HG02759 (cell line): ENCODE results near the gene KRTAP10-2.

Experiments
- ATAC-seq: cut with Tn5 transposase; IDR thresholded peaks from one replicate; pipeline ENCODE4 v1.9.1; 2021; ENCODE audit warnings: mild to moderate bottlenecking, moderate library complexity; ENCODE audit not compliant: unreplicated experiment

The KRTAP10-2 gene

DNA sequence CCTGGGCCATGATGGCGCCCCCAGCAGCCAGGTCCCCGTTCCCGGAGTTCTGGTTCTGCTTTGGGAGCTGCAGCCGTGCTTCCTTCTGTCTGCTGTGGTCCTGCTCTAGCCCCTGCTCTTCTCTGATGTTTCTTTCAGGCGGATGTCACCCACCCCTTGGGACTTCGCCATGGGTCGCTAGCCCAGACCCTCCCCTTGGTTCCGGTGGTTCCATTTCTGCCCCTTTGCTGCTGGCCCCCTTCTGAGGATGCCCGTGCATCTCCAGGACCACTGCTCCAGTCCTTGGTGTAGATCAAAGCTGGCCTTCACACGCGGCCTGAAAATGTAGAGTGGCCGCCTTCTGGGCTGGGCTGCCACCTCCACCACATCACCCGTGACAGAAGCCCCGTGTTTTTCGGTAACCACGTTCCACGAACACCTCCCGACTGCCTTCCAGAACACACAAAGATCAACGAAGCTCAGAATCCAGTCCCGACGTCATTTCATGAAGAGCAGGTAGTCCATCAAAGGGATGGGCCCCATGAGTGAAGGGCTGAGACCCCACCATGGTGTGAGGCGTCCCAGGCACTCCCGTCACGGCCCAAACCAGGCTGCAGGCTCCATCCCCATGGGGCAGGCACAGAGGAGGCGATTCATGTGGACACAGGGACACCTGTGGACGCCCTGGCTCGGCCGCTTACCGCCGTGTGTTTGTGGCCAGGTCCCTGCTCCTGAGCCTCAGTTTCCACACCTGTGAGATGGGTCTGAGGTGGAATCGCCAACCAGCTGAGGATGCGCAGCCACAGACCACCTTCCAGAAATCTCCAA, 35.7 kb downstream of the KRTAP10-2 start:
- no peak for ATAC-seq

DNA sequence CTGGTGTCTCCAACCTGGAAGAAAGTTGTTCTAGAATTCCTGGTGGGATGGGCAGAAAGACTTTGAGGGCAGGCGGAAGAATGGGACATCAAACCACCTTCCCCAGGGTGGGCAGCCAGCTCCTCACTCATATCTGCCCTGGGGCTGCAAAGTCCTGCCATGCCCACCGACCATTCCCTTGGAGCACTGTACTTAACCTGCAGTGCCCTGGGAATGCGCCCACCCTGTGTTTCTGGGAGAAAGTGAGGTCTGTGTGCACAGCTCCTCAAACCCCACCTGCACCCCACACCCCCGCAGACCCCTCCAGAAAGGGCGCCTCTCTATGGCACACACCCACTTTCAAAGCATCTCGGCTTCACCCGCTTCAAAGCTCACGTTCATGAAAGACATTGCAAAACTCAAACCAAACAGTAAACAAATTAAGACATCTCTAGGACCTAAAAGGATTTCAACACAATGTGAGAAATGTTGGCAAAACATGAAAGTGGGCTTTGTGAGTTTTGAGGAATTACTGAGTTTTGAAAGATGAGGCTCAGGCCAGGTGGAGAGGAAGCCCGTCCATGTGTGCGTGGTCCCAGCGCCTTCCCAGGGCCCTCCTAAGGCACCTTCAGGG, 36.5 kb downstream of the KRTAP10-2 start:
- ATAC-seq, result no peak

DNA sequence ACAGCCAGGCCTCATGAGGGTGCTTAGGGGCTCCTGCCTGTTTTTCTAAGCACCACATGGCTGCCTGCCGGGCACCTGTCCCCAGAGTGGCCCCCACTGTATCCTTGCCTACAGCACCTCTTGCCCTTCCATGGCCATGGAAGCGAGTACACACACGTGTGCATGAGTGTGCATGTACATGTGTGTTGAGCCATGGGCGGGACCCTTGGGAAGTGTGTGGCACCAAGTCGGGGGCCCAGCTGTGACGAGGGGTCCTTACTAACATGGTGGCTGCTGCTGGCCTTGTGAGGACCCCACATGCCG, 37.1 kb downstream of the KRTAP10-2 start:
- no peak for ATAC-seq

DNA sequence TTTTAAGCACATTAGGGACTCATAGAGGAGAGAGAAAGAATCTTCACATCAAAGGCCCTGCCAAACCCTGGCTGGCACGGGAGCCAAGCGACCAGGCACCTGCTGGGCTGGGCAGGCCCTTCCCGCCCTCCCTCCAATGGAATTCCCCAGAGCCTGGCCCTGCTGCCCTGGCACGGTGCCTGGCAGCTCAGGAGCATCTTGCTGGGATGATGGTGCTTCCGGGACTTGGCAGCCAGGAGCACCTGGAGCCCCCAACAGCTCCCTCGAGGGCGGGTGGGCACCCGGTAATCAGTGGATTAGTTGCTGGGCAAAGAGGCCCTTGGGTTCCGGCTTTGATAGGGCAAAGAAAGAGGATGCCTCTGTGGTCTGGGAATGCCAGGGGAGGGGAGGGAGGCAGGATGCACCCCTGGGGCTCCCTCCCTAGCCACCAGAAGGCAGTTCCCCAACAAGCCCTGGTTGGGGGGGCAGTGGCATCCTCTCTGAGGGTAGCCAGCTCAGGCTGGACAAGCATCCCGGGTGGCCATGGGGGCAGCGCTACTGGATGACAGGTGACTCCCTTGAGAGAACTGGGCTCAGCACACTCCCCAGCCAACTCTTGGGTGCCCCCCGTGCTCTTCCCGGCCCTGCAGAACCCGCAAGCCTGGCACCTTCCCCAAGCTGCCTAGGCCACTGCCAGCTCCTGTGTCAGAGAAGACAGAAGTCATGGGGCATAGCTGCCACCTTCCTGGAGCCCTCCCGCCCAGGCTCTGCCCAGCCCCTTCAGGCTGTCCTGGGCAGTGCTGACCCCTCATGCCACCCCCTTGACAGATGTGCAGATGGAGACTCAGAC, 37.7 kb downstream of the KRTAP10-2 start:
- ATAC-seq, result no peak

- ATAC-seq, result no peak
Measured at GRCh38 chr21:44512496-44513388, 38.6 kb downstream of the KRTAP10-2 start.

- ATAC-seq, result no peak
Measured at GRCh38 chr21:44511938-44512275, 39.4 kb downstream of the KRTAP10-2 start.

- no peak for ATAC-seq
Measured at GRCh38 chr21:44511219-44511937, 39.9 kb downstream of the KRTAP10-2 start.

DNA sequence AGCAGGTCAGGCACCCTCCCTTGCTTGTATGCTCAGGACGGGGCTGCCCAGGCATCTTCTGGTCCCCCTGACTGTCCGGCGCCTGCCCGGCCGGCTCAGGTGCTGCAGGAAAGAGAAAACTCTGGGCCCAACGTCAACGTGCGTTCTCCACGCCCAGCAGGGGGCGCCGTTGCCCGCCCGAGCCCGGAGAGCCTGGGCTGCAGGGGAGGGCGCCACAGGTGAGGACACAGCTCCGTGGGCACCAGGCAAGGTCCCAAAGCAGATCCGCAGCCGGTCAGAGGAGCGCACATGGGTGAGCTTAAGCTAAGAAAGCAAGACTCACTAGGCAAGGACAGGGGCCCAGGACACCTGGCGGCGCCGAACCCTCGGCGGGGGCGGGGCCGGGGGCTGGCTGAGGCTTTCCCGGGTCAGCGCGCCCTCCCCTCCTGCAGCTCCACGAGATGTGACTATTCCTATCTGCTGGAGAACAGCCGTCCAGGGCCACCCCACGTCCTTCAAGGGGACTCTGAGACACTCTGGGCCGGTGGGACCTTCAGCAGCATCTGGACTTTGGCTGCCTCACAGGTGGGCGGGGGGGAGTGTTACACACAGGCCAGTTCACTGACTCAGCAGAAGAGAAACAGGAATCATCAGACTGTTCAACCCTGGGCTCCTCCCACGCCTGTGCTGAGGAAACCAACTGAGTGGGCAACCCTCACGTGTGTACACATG, 40.6 kb downstream of the KRTAP10-2 start:
- ATAC-seq, result no peak

DNA sequence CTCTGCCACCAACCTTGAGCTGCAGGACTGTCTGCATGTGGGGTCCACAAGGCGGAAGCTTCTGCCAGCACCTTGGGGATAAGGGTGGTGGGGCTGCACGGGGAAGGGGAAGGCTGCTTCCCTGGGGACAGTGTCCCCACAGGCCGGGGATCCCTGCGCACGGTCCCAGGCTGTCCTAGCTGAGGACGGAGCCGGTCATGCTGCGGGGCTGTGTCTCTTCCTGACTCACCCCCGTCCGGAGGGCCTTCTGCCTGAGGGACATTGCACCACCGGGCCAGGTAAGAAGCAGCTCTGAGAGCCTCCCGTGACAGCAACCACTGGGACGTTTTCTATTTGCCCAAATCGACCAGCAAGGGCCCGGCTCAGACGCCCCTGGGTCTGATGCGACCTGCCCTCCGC, 41.2 kb downstream of the KRTAP10-2 start:
- no peak for ATAC-seq

GRCh38 chr21:44509539-44509938, 41.8 kb downstream of the KRTAP10-2 start:
- ATAC-seq, result no peak

DNA sequence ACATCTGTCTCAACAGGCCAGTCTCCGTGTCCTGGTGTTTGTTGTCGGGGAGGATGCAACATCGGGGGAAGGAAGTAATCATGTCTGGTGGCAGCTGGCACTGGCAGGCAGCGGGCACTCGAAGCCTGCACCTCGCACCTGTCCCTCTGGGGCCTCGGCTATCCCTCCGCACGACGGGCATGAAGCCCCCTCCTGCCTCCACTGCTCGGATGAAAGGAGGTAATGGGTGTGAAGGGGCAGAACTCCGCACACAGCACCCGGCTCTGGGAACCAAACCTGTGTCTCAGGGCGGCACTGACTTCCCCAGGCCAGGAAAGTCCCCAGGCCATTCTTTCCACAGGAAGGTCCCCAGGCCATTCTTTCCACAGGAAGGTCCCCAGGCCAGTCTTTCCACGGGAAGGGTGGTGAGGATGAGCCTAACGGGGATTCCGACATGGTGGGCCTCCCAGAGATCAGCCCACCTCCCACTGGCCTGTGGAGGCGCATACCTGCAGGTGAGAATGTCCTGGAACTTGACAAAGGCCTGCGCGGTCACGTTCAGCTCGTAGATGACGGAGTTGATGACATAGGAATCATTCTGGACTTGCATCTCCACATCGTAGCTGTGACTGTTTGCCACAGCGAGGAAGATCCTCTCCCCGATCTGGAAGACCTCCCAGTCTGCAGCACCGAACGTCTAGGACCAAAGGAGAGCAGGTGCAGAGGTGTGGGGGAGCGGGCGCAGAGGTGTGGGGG, 42.4 kb downstream of the KRTAP10-2 start:
- no peak for ATAC-seq

DNA sequence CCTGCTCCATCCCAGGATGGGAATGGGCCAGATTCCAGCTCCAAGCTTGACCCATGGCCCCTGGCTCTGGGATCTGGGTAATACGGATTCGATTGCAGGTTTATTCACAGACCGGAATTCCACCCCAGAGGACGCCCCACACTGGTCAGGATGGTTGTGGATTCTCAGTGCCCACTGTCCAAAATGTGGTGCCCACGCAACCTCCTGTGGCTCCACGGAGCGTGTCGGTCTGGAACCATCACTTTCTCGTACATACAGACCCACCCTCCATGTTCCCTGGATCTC, 42.9 kb downstream of the KRTAP10-2 start:
- ATAC-seq, result no peak

- no peak for ATAC-seq
Measured at GRCh38 chr21:44507673-44508425, 43.5 kb downstream of the KRTAP10-2 start.

DNA sequence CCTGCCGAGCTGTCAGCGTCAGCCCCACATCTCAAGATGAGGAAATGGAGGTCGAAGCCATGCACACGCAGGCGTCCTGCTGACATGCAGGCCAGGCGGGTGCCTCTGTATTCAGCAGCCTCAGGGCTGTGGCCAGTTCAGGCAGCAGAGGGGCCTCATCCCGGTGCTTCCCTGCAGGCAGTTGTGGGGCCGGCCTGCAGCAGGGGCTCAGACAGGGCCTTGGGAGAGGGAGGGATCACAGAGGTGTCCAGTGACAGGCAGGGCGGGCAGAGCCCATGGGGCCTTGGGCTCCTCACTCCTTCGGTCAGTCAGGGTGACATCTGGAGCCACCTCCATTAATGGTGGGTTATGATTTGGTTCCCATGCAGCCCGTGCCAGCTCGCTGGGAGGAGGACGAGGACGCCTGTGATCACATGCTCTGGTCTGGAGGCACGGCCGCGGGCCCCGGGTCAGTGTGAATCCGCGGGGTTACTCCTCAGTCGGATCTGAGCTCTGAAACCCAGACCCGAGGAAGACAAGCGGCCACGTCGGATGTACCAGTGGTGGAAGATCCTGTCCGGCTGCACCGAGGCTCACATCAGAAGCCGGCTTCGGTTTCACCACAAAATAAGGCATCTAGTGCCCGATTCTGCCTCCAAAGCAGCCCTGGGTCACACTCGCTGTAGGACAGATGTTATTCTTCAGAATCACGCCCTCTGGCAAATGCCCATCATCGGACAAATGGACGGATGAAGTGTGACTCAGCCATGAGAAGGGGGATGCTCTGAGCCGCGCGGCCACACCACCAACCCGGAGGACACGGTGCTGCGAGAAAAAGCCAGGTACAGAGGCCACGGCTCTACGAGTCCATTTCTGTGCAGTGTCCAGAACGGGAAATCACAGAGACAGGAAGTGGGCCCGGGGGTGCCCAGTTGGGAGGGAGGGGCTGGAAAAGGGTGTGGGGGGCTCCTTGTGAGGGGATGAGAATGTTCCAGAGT, 44.7 kb downstream of the KRTAP10-2 start:
- ATAC-seq, result no peak

DNA sequence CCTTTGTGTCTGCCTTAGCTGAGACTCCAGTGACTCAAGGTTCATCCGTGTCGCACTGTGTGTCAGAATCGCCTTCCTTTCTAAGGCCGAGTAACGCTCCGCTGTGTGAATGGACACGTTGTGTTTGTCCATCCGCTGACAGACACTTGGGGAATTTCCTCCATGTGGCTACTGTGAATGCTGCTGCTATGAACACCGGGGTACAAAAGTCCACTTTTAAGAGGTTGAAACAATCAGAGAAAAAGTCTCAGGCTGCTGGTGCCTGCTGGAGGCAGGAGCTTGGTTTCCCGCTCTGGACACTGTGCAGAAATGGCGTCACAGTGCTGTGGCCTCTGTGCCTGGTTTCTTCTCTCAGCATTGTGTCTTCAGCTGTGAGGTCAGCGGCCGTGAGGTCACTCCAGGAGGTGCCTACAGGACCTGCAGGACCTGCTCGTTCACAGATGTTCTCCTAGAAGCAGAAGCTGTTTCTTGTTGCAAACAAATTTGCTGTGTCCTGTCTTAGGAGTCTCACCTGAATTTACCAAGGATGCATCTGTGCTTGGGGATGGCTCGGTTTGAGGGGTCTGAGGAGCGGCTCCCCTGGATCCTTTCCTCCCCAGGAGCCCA, 45.5 kb downstream of the KRTAP10-2 start:
- no peak for ATAC-seq

- ATAC-seq, result no peak
Measured at GRCh38 chr21:44503901-44504399, 47.4 kb downstream of the KRTAP10-2 start.
